OCI-LY3 (cell line): ENCODE results near the gene PLA2G2A.

Experiments used
- EZH2phosphoT487 ChIP-seq: fragments of 200-600 bp; shearing (Covaris generic); IDR thresholded peaks from 2 replicates; pipeline ENCODE4 v1.6.1; 2018; ENCODE audit warnings: antibody characterized with exemption, mixed run types, low read depth
- TF ChIP-seq, protein P1 (sequence below): fragments of 200-600, 300-600 bp; sonication (generic); IDR thresholded peaks from 2 replicates; pipeline ENCODE4 v1.5.1; 2014; ENCODE audit warnings: antibody characterized with exemption, low read length, low read depth

DNA sequence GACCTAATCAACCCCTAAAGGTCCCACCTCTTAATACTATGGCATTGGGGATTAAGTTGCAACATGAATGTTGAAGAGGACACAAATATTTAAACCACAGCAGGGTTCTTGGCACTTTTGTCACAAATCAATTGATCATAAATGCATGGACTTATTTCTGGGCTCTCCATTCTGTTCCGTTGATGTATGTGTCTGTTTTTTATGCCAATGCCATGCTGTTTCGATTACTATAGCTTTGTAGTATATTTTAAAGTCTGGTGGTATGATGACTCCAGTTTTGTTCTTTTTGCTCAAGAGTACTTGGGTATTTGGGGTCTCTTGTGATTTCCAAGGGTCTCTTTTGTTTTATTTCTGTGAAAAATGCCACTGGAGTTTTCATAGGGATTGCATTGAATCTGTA, 34.7 kb upstream of the PLA2G2A start:
- TF ChIP-seq, protein P1, sequence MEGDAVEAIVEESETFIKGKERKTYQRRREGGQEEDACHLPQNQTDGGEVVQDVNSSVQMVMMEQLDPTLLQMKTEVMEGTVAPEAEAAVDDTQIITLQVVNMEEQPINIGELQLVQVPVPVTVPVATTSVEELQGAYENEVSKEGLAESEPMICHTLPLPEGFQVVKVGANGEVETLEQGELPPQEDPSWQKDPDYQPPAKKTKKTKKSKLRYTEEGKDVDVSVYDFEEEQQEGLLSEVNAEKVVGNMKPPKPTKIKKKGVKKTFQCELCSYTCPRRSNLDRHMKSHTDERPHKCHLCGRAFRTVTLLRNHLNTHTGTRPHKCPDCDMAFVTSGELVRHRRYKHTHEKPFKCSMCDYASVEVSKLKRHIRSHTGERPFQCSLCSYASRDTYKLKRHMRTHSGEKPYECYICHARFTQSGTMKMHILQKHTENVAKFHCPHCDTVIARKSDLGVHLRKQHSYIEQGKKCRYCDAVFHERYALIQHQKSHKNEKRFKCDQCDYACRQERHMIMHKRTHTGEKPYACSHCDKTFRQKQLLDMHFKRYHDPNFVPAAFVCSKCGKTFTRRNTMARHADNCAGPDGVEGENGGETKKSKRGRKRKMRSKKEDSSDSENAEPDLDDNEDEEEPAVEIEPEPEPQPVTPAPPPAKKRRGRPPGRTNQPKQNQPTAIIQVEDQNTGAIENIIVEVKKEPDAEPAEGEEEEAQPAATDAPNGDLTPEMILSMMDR = no peak
- no peak for TF ChIP-seq EZH2phosphoT487
